Stimulated activated CD8-positive, alpha-beta memory T cell treated with anti-CD3 and anti-CD28 coated beads, Interleukin-4, amount 100 ng/mL, for 24 hours (primary cell): ENCODE data around the gene CEP97.

ENCODE experiments used
- DNase-seq: peaks from one replicate; pipeline ENCODE4 v3.0.0-alpha.2; 2020; ENCODE audit warnings: low read depth

CEP97 gene

GRCh38 chr3:101778385-101779046 is 54.1 kb downstream of the CEP97 start:
- DNase-seq, result no peak

- peak; percentile 92 for DNase-seq
Measured at GRCh38 chr3:101779047-101779821, 54.8 kb downstream of the CEP97 start, which contains the start of gene NXPE3. Gene NXPE3, plus strand, starts transcription at chr3:101779211. Its CDS starts 6,386 bp downstream, at chr3:101785597.

- DNase-seq, result no peak
Measured at GRCh38 chr3:101779822-101780381, 55.5 kb downstream of the CEP97 start.

- no peak for DNase-seq
Measured at GRCh38 chr3:101780661-101781060, 56.2 kb downstream of the CEP97 start.

GRCh38 chr3:101781166-101781565 is 56.8 kb downstream of the CEP97 start:
- DNase-seq, result no peak

GRCh38 chr3:101784855-101785613 is 60.6 kb downstream of the CEP97 start:
- no peak for DNase-seq

- DNase-seq, result no peak
Measured at GRCh38 chr3:101791778-101792177, 67.4 kb downstream of the CEP97 start.

GRCh38 chr3:101796077-101796680 is 71.8 kb downstream of the CEP97 start:
- DNase-seq, result no peak

- DNase-seq, result no peak
Measured at GRCh38 chr3:101801174-101801573, 76.8 kb downstream of the CEP97 start.

GRCh38 chr3:101802179-101802578 is 77.8 kb downstream of the CEP97 start:
- DNase-seq, result no peak

- DNase-seq, result no peak
Measured at GRCh38 chr3:101803173-101803782, 78.9 kb downstream of the CEP97 start.

GRCh38 chr3:101803939-101804338 is 79.5 kb downstream of the CEP97 start:
- no peak for DNase-seq

GRCh38 chr3:101806491-101806890 is 82.1 kb downstream of the CEP97 start:
- no peak for DNase-seq

- DNase-seq, result no peak
Measured at GRCh38 chr3:101807888-101808287, 83.5 kb downstream of the CEP97 start.

GRCh38 chr3:101809178-101810021 is 85.0 kb downstream of the CEP97 start:
- no peak for DNase-seq

GRCh38 chr3:101810022-101810418 is 85.6 kb downstream of the CEP97 start:
- DNase-seq, result no peak

- DNase-seq, result no peak
Measured at GRCh38 chr3:101811875-101812274, 87.5 kb downstream of the CEP97 start.

GRCh38 chr3:101812895-101813294 is 88.5 kb downstream of the CEP97 start:
- DNase-seq, result no peak

GRCh38 chr3:101813817-101814440 is 89.5 kb downstream of the CEP97 start:
- DNase-seq, result no peak

GRCh38 chr3:101814835-101815234 is 90.4 kb downstream of the CEP97 start:
- DNase-seq, result no peak
